OCI-LY7 (cell line): Measurements from ENCODE around the gene COPB2. TPM values are rescaled to one million over a fixed set of nuclear protein-coding genes. Genes with fewer than 3 reads are reported as not detected.
"Not testable (repeated sequence)": the region's sequence is repeated elsewhere in the genome, so short reads cannot be mapped to it uniquely, and the experiment has no call there.

Experiments used
- BruUV-seq: library from RNA; stranded (reverse); fragments of 400-500 nt; replicated peaks from 2 replicates; lab custom pipeline; 2021; lab: Mats Ljungman, UMichigan
- CTCF ChIA-PET: fragments of 300-600 bp; sonication (Branson Sonifier 250); formaldehyde crosslinking; loops from one replicate; lab custom pipeline; 2022; ENCODE audit warnings: antibody characterized with exemption; ENCODE audit not compliant: unreplicated experiment; lab: Charles Lee
- POLR2A ChIA-PET: fragments of 300-600 bp; sonication (Branson Sonifier 250); formaldehyde crosslinking; loops from one replicate; lab custom pipeline; 2022; ENCODE audit warnings: antibody characterized with exemption; lab: Charles Lee
- DNase-seq: peaks from one replicate; pipeline ENCODE4 v3.0.0-alpha.2; 2015; ENCODE audit warnings: low spot score
- H2AFZ ChIP-seq: fragments of 200-600 bp; sonication (generic), shearing (Covaris generic); 2 replicates; pipeline ENCODE4 v1.6.1; 2014; ENCODE audit warnings: mild to moderate bottlenecking, antibody characterized with exemption, low read length, moderate library complexity
- H3K27ac ChIP-seq: fragments of 200-600 bp; sonication (generic); 2 replicates; pipeline ENCODE4 v1.5.1; 2014; ENCODE audit warnings: mixed run types, low read depth, mild to moderate bottlenecking, moderate library complexity, low read length, inconsistent platforms; ENCODE audit not compliant: poor library complexity, severe bottlenecking
- H3K36me3 ChIP-seq: fragments of 200-600 bp; sonication (generic); 2 replicates; pipeline ENCODE4 v1.6.1; 2014; ENCODE audit warnings: mild to moderate bottlenecking, antibody characterized with exemption, low read length, moderate library complexity, mixed read lengths; ENCODE audit not compliant: insufficient read depth
- H3K4me1 ChIP-seq: fragments of 200-600 bp; sonication (generic); 2 replicates; pipeline ENCODE4 v1.5.1; 2014; ENCODE audit warnings: mild to moderate bottlenecking, low read length; ENCODE audit not compliant: insufficient read depth, poor library complexity, severe bottlenecking
- H3K4me2 ChIP-seq: fragments of 200-600 bp; sonication (generic); 2 replicates; pipeline ENCODE4 v1.6.1; 2014; ENCODE audit warnings: mild to moderate bottlenecking, low read length
- H3K4me3 ChIP-seq: fragments of 200-600 bp; sonication (generic); 2 replicates; pipeline ENCODE4 v1.5.1; 2014; ENCODE audit warnings: mild to moderate bottlenecking, low read depth, low read length; ENCODE audit not compliant: poor library complexity, severe bottlenecking
- H3K79me2 ChIP-seq: fragments of 200-600 bp; sonication (generic); 2 replicates; pipeline ENCODE4 v1.6.1; 2016; ENCODE audit warnings: low read depth, mild to moderate bottlenecking, low read length, moderate library complexity, mixed read lengths; ENCODE audit not compliant: insufficient read depth
- H3K9me2 ChIP-seq: fragments of 200-600 bp; sonication (generic); 2 replicates; pipeline ENCODE4 v1.6.1; 2016; ENCODE audit warnings: mild to moderate bottlenecking, low read length, mixed read lengths; ENCODE audit not compliant: insufficient read depth
- H3K9me3 ChIP-seq: fragments of 200-600 bp; sonication (generic); 2 replicates; pipeline ENCODE4 v1.6.1; 2014; ENCODE audit warnings: mild to moderate bottlenecking, mixed run types, low read length, mixed read lengths
- H4K20me1 ChIP-seq: fragments of 200-600 bp; sonication (generic); 2 replicates; pipeline ENCODE4 v1.6.1; 2014; ENCODE audit warnings: mild to moderate bottlenecking, antibody characterized with exemption, low read length, moderate library complexity, mixed read lengths; ENCODE audit not compliant: insufficient read depth
- CTCF ChIP-seq: fragments of 200-600 bp; sonication (generic); conservative IDR thresholded peaks from 2 replicates; pipeline ENCODE4 v1.5.1; 2014; ENCODE audit warnings: mild to moderate bottlenecking, antibody characterized with exemption, low read length, moderate library complexity, mixed read lengths
- EZH2phosphoT487 ChIP-seq: fragments of 200-600 bp; sonication (generic); IDR thresholded peaks from 2 replicates; pipeline ENCODE4 v1.6.1; 2018; ENCODE audit warnings: low read depth, borderline replicate concordance, mild to moderate bottlenecking, mixed run types, antibody characterized with exemption, low read length, moderate library complexity, mixed read lengths
- intact Hi-C: fragments of 100-400 bp; cut with micrococcal nuclease; formaldehyde crosslinking; loops from one replicate; pipeline ENCODE4 v1.10.0; 2022; ENCODE audit not compliant: unreplicated experiment
- total RNA-seq, 2 experiments: library from RNA; depleted of rRNA in 1 of 2; stranded (reverse); fragments of >200 nt in 1 of 2; shearing (Covaris generic) in 1 of 2; gene quantifications; 2 replicates each; pipeline ENCODE4 v1.2.3, GENCODE V29; 2014 to 2022

The COPB2 gene
- total RNA-seq, 2 experiments from 2014 or later: 67.9 to 106 TPM

GRCh38 chr3:139418144-139418543 is 28.7 kb upstream of the COPB2 start:
- TF ChIP-seq CTCF: no peak
- TF ChIP-seq EZH2phosphoT487: no peak
- intact Hi-C loops: no loop called here
- BruUV-seq: no TSS peak
- H3K4me1 ChIP-seq: no peaks in the 10 kb centered on the region
- no peak overlapping the region for H2AFZ ChIP-seq
- H3K27ac ChIP-seq: no peak overlapping the region
- ChIA-PET CTCF (no interaction called here), POLR2A (no interaction called here)
- no peaks in the 10 kb centered on the region for H3K9me2 ChIP-seq
- no peaks in the 10 kb centered on the region for H4K20me1 ChIP-seq
- H3K4me3 ChIP-seq: no peak overlapping the region
- H3K36me3 ChIP-seq: no peaks in the 10 kb centered on the region
- no peaks in the 10 kb centered on the region for H3K79me2 ChIP-seq
- no peak for DNase-seq
- H3K4me2 ChIP-seq: no peak overlapping the region
- no peaks in the 10 kb centered on the region for H3K9me3 ChIP-seq

GRCh38 chr3:139416275-139416674 is 26.8 kb upstream of the COPB2 start:
- ChIA-PET CTCF (no interaction called here), POLR2A (no interaction called here)
- no peak overlapping the region for H3K27ac ChIP-seq
- H3K36me3 ChIP-seq: no peaks in the 10 kb centered on the region
- no peaks in the 10 kb centered on the region for H3K79me2 ChIP-seq
- intact Hi-C loops: no loop called here
- no peaks in the 10 kb centered on the region for H3K9me2 ChIP-seq
- TF ChIP-seq CTCF: no peak
- TF ChIP-seq EZH2phosphoT487: no peak
- no TSS peak for BruUV-seq
- no peak for DNase-seq
- H4K20me1 ChIP-seq: no peaks in the 10 kb centered on the region
- H2AFZ ChIP-seq: no peak overlapping the region
- H3K9me3 ChIP-seq: no peaks in the 10 kb centered on the region
- no peak overlapping the region for H3K4me2 ChIP-seq
- no peaks in the 10 kb centered on the region for H3K4me1 ChIP-seq
- H3K4me3 ChIP-seq: no peak overlapping the region

- H3K36me3 ChIP-seq: no peaks in the 10 kb centered on the region
- H3K4me2 ChIP-seq: no peak overlapping the region
- BruUV-seq: no TSS peak
- intact Hi-C loops: no loop called here
- H3K9me2 ChIP-seq: no peaks in the 10 kb centered on the region
- no peaks in the 10 kb centered on the region for H3K9me3 ChIP-seq
- no peak for DNase-seq
- CTCF ChIA-PET: no interaction called here
- H3K27ac ChIP-seq: no peak overlapping the region
- POLR2A ChIA-PET: no interaction called here
- no peaks in the 10 kb centered on the region for H3K79me2 ChIP-seq
- no peaks in the 10 kb centered on the region for H3K4me1 ChIP-seq
- H2AFZ ChIP-seq: no peak overlapping the region
- no peak for TF ChIP-seq EZH2phosphoT487
- no peaks in the 10 kb centered on the region for H4K20me1 ChIP-seq
- no peak overlapping the region for H3K4me3 ChIP-seq
Observed at GRCh38 chr3:139414608-139415224, 25.3 kb upstream of the COPB2 start.

- H3K4me2 ChIP-seq, H3K9me3 ChIP-seq, DNase-seq, H3K4me3 ChIP-seq, H3K4me1 ChIP-seq, intact Hi-C loops, H2AFZ ChIP-seq, H3K27ac ChIP-seq, H4K20me1 ChIP-seq, H3K9me2 ChIP-seq, H3K36me3 ChIP-seq, CTCF ChIA-PET, H3K79me2 ChIP-seq, BruUV-seq: not testable (repeated sequence)
- POLR2A ChIA-PET: interaction anchor here (1.0 kb wide), 1 partner anchor 23 kb away, joined by 3 read pairs; the partner anchor contains the start of gene COPB2
Observed at GRCh38 chr3:139412891-139413290, 23.4 kb upstream of the COPB2 start.

- CTCF ChIA-PET, DNase-seq, H3K4me2 ChIP-seq, H3K4me3 ChIP-seq, H3K79me2 ChIP-seq, H3K9me3 ChIP-seq, BruUV-seq, H3K36me3 ChIP-seq, intact Hi-C loops, H3K27ac ChIP-seq, H4K20me1 ChIP-seq, H3K4me1 ChIP-seq, H3K9me2 ChIP-seq, H2AFZ ChIP-seq: not testable (repeated sequence)
- POLR2A ChIA-PET: interaction anchor here (0.6 kb wide), 2 partner anchors 11 to 382 kb away, joined by 3 read pairs; no protein-coding TSS in a partner anchor
Observed at GRCh38 chr3:139401155-139401554, 11.7 kb upstream of the COPB2 start.
